ENCODE data around the gene RECQL5.

RECQL5 gene

GRCh38 chr17:75625813-75626486 is 41.0 kb downstream of the RECQL5 start:
- peak; percentile 83 for TF ChIP-seq CTCF (IDR thresholded peaks at IDR 0.05; ENCODE audit: low read depth, low read length, missing control alignments)
- no peak for DNase-seq (ENCODE audit: extremely low read depth, low read depth)
- no peak overlapping the region for H3K4me3 ChIP-seq (replicated peaks; ENCODE audit: low read depth, low read length)

DNA sequence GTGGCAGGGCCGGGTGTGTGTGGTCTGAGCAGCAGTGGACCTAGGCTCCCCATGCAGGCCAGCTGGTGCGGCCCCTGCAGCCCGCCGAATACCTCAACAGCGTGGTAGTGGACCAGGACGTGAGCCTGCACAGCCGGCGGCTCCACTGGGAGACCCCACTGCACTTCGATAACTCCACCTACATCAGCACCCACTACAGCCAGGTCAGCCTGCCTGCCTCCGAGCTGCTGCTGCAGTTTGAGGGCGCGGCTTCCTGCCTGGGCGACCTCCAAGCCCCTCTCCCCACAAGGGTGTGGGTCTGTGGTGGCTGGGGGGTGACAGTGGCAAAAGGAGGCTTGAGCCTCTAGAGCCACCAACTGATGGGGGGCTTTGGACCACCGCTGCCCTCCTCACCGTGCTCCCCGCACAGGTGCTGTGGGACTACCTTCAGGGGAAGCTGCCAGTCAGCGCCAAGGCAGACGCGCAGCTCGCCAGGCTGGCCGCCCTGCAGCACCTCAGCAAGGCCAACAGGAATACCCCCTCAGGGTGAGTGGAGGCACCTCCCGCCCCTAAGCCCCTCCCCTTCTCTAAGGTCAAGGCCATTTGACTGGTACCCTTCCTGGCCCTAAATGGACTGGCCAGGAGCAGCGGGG is 42.1 kb downstream of the RECQL5 start:
- no peak overlapping the region for H3K4me3 ChIP-seq (replicated peaks; ENCODE audit: low read depth, low read length)
- no peak for DNase-seq (ENCODE audit: extremely low read depth, low read depth)
- TF ChIP-seq CTCF (IDR thresholded peaks at IDR 0.05; ENCODE audit: low read depth, low read length, missing control alignments): no peak

- no peak for DNase-seq (ENCODE audit: extremely low read depth, low read depth)
- TF ChIP-seq CTCF (IDR thresholded peaks at IDR 0.05; ENCODE audit: low read depth, low read length, missing control alignments): no peak
Measured at GRCh38 chr17:75624021-75624420, 42.9 kb downstream of the RECQL5 start.

GRCh38 chr17:75623386-75623785 is 43.6 kb downstream of the RECQL5 start:
- no peak for DNase-seq (ENCODE audit: extremely low read depth, low read depth)
- no peak for TF ChIP-seq CTCF (IDR thresholded peaks at IDR 0.05; ENCODE audit: low read depth, low read length, missing control alignments)
- H3K4me3 ChIP-seq (replicated peaks; ENCODE audit: low read depth, low read length): no peak overlapping the region

More at GRCh38 chr17:75624021-75624420, 42.9 kb downstream of the RECQL5 start:
- H3K4me3 ChIP-seq (replicated peaks; ENCODE audit: low read depth, low read length): no peak overlapping the region

GRCh38 chr17:75622771-75623273 is 44.1 kb downstream of the RECQL5 start:
- TF ChIP-seq CTCF (IDR thresholded peaks at IDR 0.05; ENCODE audit: low read depth, low read length, missing control alignments): no peak
- no peak for DNase-seq (ENCODE audit: extremely low read depth, low read depth)
- no peak overlapping the region for H3K4me3 ChIP-seq (replicated peaks; ENCODE audit: low read depth, low read length)

DNA sequence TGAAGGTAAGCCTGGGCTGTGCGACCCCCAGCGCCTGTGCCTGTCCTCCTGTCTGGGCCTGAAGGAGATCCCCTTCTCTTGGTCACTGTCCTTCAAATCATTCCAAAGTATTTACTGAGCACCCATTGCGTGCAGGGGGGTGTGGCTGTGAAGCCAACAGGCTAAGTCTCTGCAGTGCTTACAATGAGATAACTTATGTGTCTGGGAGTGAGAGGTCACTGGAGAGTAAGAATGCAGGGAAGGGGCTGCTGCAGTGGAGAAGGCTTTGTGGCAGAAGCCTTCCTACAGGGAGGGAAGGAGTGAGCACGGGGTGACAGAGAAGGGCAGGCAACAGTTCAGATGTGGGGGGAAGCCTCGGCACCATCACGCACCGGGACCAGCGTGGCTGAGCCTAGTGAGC is 44.9 kb downstream of the RECQL5 start:
- H3K4me3 ChIP-seq (replicated peaks; ENCODE audit: low read depth, low read length): no peak overlapping the region
- no peak for DNase-seq (ENCODE audit: extremely low read depth, low read depth)
- TF ChIP-seq CTCF (IDR thresholded peaks at IDR 0.05; ENCODE audit: low read depth, low read length, missing control alignments): no peak

Measured in HFF-Myc (cell line).